Tibial artery (tissue), 4 donors: ENCODE measurements around the gene SMIM7.

Source experiments
- DNase-seq, 2 donors: peaks; one replicate each; pipeline ENCODE4 v3.0.0-alpha.2; 2019
- H3K27ac ChIP-seq, 2 donors: fragments of 200-600 bp; sonication (generic) in 1 of 2; 1 replicate in 1 of 2; 2 replicates in 1 of 2; pipeline ENCODE4 v1.5.1; 2018 to 2019; ENCODE audit warnings: mild to moderate bottlenecking in 1 of 2
- H3K27me3 ChIP-seq, 2 donors: fragments of 200-600 bp; sonication (generic) in 1 of 2; one replicate each; pipeline versions ENCODE4 v1.5.1 to v1.6.0; 2016 to 2019
- H3K36me3 ChIP-seq, 3 donors: fragments of 200-600 bp; sonication (generic) in 2 of 3; one replicate each; pipeline ENCODE4 v1.5.1; 2016 to 2019; ENCODE audit warnings: mild to moderate bottlenecking in 2 of 3
- H3K4me1 ChIP-seq, 4 donors: fragments of 200-600 bp; sonication (generic) in 2 of 4; 1 replicate in 3 of 4; 2 replicates in 1 of 4; pipeline ENCODE4 v1.5.1; 2016 to 2019
- H3K4me3 ChIP-seq, 2 donors: fragments of 200-600 bp; sonication (generic) in 1 of 2; 1 replicate in 1 of 2; 2 replicates in 1 of 2; pipeline ENCODE4 v1.5.1; 2018 to 2019; ENCODE audit warnings: mild to moderate bottlenecking in 2 of 2
- H3K9me3 ChIP-seq, 3 donors: fragments of 200-600 bp; sonication (generic) in 1 of 3; one replicate each; pipeline ENCODE4 v1.5.1; 2016 to 2019
- intact Hi-C: fragments of 100-400 bp; cut with DNase I; formaldehyde crosslinking; loops from one replicate; pipeline ENCODE4 v1.15.0; 2023; ENCODE audit warnings: low total_unique reads
- TF ChIP-seq, protein P1 (sequence below), 2 experiments: fragments of 200-600 bp in 1 of 2; fragments of 450-650 bp in 1 of 2; IDR thresholded peaks; one replicate each; pipeline ENCODE4 v1.5.1; 2017 to 2019; ENCODE audit warnings: antibody characterized with exemption in 2 of 2, mild to moderate bottlenecking in 1 of 2, moderate library complexity in 1 of 2

Gene SMIM7

DNA sequence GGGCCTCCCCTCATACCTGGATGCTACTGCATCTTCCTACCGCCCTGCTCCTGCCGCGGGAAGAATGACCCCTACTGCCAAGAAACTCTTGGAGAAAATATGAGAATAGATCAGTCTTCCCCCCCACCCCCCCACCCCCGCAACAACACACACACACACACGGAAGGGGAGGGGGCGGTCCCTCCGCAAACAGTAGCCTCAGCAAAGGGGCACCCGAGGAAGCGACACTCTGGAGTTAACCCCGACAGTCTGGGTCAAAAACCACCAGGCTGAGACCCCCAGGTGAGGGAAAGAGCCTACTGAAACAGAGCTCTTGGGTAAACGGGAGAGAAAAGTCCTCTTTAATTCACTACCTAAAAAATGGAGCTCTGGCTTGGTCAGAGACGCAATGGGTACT lies 33.1 kb downstream of the SMIM7 start:
- Histone ChIP-seq H3K27ac (peak overlapping the region; percentile 80 to 81), H3K27me3 (no peaks in the 10 kb centered on the region), H3K4me1 (peaks cover 0 to 49% (median 32%) of the 10 kb centered on the region in 4 donors), H3K4me3 (peak overlapping the region; percentile 65 to 86), H3K36me3 (peaks cover 0 to 21% (median 12%) of the 10 kb centered on the region in 3 donors), H3K9me3 (no peaks in the 10 kb centered on the region)
- TF ChIP-seq, protein P1, sequence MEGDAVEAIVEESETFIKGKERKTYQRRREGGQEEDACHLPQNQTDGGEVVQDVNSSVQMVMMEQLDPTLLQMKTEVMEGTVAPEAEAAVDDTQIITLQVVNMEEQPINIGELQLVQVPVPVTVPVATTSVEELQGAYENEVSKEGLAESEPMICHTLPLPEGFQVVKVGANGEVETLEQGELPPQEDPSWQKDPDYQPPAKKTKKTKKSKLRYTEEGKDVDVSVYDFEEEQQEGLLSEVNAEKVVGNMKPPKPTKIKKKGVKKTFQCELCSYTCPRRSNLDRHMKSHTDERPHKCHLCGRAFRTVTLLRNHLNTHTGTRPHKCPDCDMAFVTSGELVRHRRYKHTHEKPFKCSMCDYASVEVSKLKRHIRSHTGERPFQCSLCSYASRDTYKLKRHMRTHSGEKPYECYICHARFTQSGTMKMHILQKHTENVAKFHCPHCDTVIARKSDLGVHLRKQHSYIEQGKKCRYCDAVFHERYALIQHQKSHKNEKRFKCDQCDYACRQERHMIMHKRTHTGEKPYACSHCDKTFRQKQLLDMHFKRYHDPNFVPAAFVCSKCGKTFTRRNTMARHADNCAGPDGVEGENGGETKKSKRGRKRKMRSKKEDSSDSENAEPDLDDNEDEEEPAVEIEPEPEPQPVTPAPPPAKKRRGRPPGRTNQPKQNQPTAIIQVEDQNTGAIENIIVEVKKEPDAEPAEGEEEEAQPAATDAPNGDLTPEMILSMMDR (IDR thresholded peaks at IDR 0.05), result no peak
- DNase-seq, result no peak
- intact Hi-C loops, result loop anchor here (2.0 kb wide), 1 partner anchor 54 kb away; the partner anchor contains the start of gene SLC35E1

DNA sequence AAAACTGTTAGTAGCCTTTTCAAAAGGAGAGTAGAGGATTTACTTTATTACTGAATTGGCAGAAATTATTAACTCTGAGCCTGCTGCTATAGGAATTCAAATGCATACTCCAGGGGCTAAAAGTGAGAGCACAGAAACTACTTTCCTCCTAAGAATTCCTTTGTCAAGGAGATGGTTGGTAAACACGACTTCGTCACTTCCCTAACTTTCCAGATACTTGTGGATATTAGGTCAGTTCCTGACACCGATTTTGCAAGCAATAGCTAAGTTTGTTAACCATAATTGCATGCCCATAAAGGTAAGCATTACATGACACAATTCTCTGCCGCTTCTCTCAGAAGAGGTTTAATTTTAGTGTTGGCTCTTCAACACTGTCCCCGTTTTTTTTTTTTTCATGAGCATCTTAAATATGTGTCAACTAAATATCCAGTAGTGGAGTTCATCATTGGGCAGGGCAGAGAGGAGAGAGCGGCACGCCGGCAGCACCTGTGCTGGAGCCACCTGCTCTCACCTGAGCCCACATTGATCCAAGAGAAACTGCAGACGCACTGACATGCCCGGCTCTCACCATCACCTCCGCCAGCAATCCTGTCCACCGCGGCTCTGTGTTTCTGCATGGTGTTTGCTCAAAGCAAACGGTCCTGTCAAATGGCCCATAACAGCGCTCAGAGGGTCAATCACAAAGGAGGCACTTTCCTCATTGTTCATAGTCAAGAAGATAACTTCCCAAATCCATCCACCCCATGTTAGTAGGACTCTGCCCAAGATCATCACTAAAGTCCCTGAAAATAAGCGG lies 34.6 kb downstream of the SMIM7 start:
- Histone ChIP-seq H3K9me3 (no peaks in the 10 kb centered on the region), H3K27me3 (no peaks in the 10 kb centered on the region), H3K4me1 (peaks cover 0 to 56% (median 33%) of the 10 kb centered on the region in 4 donors), H3K27ac (no peak overlapping the region), H3K36me3 (peaks cover 0 to 10% (median 4%) of the 10 kb centered on the region in 3 donors), H3K4me3 (no peak overlapping the region)
- TF ChIP-seq, protein P1 (IDR thresholded peaks at IDR 0.05), result no peak
- no peak for DNase-seq
- intact Hi-C loops, result no loop called here

DNA sequence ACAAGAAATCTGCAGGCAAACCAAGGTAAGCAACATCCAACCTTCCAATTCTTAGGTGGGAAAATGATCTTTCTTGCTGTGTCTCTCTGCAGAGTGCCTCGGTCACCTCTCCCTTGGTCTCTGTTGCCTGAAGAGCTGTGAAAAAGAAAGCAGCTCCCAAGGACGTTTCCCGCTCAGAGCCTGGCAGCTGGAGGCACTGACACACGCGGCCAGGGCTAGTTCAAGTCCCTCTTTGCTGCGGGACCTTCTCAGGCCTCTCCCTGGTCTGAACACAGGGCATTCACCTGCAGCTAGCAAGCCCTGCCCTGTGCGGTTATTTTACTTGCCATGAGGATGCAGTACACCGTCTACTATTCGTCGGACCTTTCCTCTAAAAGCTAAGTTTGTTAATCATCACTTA lies 35.7 kb downstream of the SMIM7 start:
- Histone ChIP-seq H3K4me3 (no peak overlapping the region), H3K27ac (no peak overlapping the region), H3K36me3 (peaks cover 0 to 10% (median 4%) of the 10 kb centered on the region in 3 donors), H3K4me1 (peaks cover 0 to 60% (median 39%) of the 10 kb centered on the region in 4 donors), H3K9me3 (no peaks in the 10 kb centered on the region), H3K27me3 (no peaks in the 10 kb centered on the region)
- no peak for DNase-seq
- intact Hi-C loops, result no loop called here
- TF ChIP-seq, protein P1 (IDR thresholded peaks at IDR 0.05), result no peak

DNA sequence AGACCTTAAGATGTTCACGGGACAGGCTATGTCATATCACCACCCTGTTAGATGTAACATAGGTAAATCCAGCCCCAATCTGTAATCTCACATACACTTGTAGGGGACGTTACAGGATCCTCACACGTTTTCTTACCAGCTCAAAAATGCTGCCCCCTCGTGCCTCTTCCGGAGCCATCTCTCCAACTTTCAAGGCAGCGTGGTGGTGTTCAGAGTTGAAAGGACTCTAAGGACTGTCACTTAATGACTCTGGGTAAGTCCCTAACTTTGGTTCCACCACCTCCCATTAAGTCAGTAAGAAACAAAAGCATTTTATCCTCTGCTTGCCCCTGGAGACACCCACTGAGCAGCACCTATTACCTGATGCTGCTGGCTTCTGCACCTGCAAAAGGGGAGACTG lies 36.4 kb downstream of the SMIM7 start:
- Histone ChIP-seq H3K27me3 (no peaks in the 10 kb centered on the region), H3K4me3 (no peak overlapping the region), H3K4me1 (peaks cover 0 to 61% (median 40%) of the 10 kb centered on the region in 4 donors), H3K27ac (no peak overlapping the region), H3K9me3 (no peaks in the 10 kb centered on the region), H3K36me3 (peaks cover 0 to 10% (median 4%) of the 10 kb centered on the region in 3 donors)
- intact Hi-C loops, result no loop called here
- TF ChIP-seq, protein P1 (IDR thresholded peaks at IDR 0.05), result no peak
- no peak for DNase-seq

DNA sequence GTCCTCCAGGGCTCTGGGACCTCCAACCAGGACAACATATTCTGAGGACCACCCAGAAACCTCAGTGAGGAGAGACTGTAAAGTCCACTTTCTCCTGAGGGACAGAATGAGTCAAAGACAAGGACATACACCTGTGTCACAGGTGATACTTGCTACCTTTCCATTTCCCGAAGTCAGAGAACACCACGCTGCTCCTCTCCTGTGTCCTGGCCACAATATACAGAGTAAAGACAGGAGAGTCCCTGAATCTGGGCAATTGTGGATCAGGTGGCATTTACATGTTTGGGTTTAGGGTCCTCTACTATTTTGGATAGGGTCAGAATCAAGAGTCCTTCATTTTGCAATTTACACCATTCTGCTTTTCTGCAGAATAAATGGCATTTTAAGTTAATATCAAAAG lies 36.9 kb downstream of the SMIM7 start:
- no peaks in the 10 kb centered on the region for H3K9me3 ChIP-seq
- no peak for DNase-seq
- H3K36me3 ChIP-seq, result peaks cover 0 to 10% (median 4%) of the 10 kb centered on the region in 3 donors
- intact Hi-C loops, result no loop called here
- TF ChIP-seq, protein P1 (IDR thresholded peaks at IDR 0.05), result no peak
- H3K27me3 ChIP-seq, result no peaks in the 10 kb centered on the region
- no peak overlapping the region for H3K27ac ChIP-seq
- H3K4me1 ChIP-seq, result peaks cover 0 to 62% (median 40%) of the 10 kb centered on the region in 4 donors
- no peak overlapping the region for H3K4me3 ChIP-seq
